IPS-11a (cell line): ENCODE data around the gene PPP1R15A.
"Not testable (repeated sequence)": the region's sequence is repeated elsewhere in the genome, so short reads cannot be mapped to it uniquely, and the experiment has no call there.

ENCODE experiments used
- H3K4me3 ChIP-seq: one replicate; pipeline ENCODE4 v1.5.1; 2013; ENCODE audit warnings: low read depth, low read length, control low read depth

Gene PPP1R15A

GRCh38 chr19:48910803-48911202 lies 38.6 kb downstream of the PPP1R15A start:
- no peak overlapping the region for H3K4me3 ChIP-seq

DNA sequence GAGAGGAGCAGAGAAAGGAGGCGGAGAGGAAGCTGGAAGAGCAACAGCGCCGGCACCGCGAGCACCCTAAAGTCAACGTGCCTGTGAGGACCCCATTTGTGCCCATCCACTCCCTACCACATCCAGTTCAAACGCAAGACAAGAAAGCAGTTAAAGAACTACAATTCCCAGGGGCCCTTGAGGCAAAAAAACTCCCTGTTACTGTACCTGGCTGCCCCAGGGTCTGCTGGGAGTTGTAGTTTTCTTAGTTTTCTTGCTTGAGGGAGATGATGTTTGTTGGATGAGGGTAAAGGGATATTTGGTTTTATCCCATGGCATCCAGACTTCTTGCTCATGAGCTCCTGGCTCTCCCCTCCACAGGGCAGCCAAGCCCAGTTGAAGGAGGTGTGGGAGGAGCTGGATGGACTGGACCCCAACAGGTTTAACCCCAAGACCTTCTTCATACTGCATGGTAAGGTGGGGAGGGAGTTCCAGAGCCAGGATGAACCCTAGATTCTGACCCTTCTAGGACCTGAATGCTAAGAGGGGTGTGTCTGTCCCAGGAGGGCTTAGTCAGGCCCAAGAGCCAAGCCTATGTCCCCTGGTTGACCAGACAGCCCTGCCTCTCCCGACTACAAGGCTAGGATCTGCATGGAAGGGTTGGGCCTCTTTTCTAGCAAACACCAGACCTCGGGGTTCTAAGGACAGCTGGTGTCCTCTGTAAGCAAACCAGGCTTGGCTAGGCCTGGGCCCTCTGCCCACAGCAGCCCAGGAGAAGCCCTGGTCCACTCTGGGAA lies 41.1 kb downstream of the PPP1R15A start:
- no peak overlapping the region for H3K4me3 ChIP-seq

DNA sequence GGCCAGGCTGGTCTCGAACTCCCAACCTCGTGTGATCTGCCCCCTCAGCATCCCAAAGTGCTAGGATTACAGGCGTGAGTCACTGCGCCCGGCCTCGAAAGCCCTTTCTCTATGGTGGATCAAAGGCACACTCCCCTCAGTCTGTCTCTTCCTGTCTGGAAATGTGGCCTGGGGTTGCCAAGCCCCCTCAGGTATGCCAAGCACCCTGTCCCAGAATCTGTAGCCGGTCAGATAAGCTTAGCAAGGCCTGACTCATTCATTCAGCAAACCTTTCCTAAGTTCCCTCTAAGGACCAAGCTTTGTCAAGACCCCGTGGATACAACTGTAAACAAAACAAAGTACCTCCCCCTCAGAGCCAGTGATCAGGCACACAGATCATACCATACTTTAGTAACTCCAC lies 42.0 kb downstream of the PPP1R15A start:
- H3K4me3 ChIP-seq, result no peak overlapping the region

DNA sequence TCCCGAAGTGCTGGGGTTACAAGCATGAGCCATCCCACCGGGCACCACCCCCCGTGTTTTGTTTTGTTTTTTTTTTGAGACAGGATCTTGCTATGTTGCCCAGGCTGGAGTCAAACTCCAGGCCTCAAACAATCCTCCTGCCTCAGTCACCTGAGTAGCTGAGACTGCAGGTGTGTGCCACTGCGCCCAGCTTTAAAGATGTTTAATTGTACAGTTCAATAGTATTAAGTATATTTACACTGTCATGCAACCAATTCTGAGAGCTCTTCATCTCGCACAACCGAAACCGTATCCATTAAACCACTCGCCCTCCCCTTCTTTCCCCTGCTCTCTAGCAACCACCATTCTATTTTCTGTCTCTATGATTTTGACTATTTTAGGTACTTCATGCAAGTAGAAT lies 43.5 kb downstream of the PPP1R15A start:
- H3K4me3 ChIP-seq, result no peak overlapping the region

GRCh38 chr19:48918071-48918470 lies 45.9 kb downstream of the PPP1R15A start:
- H3K4me3 ChIP-seq, result no peak overlapping the region

GRCh38 chr19:48918801-48919247 lies 46.6 kb downstream of the PPP1R15A start:
- H3K4me3 ChIP-seq, result no peak overlapping the region

- H3K4me3 ChIP-seq, result not testable (repeated sequence)
These were observed 47.0 kb downstream of the PPP1R15A start for GRCh38 chr19:48919271-48919670.

- no peak overlapping the region for H3K4me3 ChIP-seq
These were observed 48.7 kb downstream of the PPP1R15A start for GRCh38 chr19:48920949-48921348.

- no peak overlapping the region for H3K4me3 ChIP-seq
These were observed 49.7 kb downstream of the PPP1R15A start for GRCh38 chr19:48921721-48922500.

GRCh38 chr19:48922548-48923490 lies 50.6 kb downstream of the PPP1R15A start:
- no peak overlapping the region for H3K4me3 ChIP-seq

DNA sequence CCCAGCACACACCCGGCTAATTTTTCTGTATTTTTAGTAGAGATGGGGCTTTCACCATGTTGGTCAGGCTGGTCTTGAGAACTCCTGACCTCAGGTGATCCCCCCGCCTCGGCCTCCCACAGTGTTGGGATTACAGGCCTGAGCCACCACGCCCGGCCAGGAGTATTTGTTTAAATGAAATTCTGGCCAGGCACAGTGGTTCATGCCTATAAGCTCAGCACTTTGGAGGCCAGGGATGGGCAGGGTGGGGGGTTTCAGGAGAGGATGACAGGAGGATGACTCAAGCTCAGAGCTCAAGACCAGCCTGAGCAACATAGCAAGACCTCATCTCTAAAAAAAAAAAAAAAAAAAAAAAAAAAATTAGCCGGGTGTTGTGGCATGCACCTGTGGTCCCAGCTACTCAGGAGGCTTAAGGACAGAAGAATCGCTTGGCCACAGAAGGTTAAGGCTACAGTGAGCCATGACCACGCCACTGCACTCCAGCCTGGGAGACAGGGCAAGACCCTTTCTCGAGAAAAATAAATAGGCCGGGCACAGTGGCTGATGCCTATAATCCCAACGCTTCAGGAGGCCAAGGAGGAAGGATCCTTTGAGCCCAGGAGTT lies 53.1 kb downstream of the PPP1R15A start:
- H3K4me3 ChIP-seq, result no peak overlapping the region
